NOMO-1 (cell line): ENCODE data around the gene FKTN.
"Not testable (repeated sequence)": the region's sequence is repeated elsewhere in the genome, so short reads cannot be mapped to it uniquely, and the experiment has no call there.

ENCODE experiments used
- DNase-seq, 2 experiments: peaks; one replicate each; lab custom pipeline; 2025; ENCODE audit not compliant: unreplicated experiment in 2 of 2; lab: John Stamatoyannopoulos, UW

The FKTN gene

GRCh38 chr9:105557804-105558610 is at the start of gene FKTN:
TSS of gene FKTN (plus strand) at chr9:105558131. CDS start at chr9:105575033, 16,902 bp downstream.
- DNase-seq = peak; percentile 69 to 72

GRCh38 chr9:105508530-105508929 is 49.4 kb upstream of the FKTN start:
- no peak for DNase-seq

- DNase-seq = peak in 1 of 2 experiments; percentile 30
Observed at GRCh38 chr9:105510024-105510423, 47.9 kb upstream of the FKTN start.

DNA sequence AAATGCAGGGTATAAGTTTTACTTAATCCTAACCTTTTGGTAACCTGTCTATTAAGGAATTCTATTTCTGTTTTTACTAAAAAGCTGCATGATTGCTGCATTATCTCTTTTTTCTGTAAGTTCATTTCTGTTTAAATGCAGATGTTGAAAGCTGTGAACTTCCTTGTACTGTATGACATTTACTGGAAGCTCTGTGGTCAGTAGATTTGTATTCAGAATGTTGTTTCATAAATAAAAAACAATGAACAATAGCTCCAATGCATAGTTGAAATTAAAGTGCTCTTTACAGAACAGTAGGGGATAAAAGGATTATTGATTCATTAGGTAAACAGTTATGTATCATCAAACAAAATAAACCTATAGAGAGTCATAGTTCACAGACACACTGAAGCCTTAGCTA is 46.5 kb upstream of the FKTN start:
- DNase-seq = peak in 1 of 2 experiments; percentile 34

- no peak for DNase-seq
Observed at GRCh38 chr9:105515811-105516413, 42.0 kb upstream of the FKTN start.

DNA sequence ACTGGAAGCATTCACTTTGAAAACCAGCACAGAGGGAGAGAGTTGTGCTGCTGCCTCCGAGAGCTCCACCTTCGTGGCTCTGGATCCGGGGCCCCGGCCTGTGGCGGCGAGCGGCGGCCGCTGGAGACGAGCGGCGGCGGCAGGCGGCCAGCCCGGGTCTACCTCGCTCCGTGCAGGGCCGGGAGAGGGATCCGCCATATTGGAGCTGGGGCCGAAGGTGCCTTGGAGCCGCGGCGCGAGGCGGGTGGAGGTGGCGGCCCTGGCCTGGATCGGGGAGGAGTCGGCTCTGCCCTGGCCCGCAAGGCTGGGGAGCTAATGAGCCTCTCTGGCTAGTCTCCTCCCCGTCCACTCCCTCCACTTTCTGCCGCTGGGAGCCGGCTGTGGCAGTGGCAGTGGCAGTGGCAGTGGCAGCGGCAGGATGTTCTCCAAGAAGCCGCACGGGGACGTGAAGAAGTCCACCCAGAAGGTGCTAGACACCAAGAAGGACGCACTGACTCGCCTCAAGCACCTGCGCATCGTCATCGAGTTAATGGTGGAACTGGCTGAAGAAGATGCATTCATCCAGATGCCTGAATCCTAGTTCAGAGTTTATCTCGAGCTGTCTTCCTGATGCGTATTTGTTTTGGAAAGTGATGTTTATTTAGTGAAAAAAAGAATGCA is 38.1 kb upstream of the FKTN start:
- not testable (repeated sequence) for DNase-seq

DNA sequence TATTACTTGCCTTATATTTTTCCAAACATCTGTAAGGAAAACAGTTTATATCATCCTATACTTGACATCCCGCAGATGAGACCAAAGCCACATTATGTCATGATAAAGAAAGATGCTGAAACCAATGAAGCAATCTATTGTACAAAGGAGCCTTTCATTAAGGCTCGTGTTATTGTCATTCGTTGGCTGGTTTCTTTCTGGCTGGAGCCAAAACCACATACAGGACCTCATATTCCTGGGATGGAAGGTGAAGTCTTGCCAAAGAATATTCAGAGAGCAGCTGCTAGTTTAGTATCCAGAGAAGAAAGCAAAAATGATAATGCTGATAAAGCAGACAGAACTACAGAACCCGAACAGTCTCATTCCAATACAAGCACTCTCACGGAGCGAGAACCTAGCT is 36.9 kb upstream of the FKTN start:
- not testable (repeated sequence) for DNase-seq

DNA sequence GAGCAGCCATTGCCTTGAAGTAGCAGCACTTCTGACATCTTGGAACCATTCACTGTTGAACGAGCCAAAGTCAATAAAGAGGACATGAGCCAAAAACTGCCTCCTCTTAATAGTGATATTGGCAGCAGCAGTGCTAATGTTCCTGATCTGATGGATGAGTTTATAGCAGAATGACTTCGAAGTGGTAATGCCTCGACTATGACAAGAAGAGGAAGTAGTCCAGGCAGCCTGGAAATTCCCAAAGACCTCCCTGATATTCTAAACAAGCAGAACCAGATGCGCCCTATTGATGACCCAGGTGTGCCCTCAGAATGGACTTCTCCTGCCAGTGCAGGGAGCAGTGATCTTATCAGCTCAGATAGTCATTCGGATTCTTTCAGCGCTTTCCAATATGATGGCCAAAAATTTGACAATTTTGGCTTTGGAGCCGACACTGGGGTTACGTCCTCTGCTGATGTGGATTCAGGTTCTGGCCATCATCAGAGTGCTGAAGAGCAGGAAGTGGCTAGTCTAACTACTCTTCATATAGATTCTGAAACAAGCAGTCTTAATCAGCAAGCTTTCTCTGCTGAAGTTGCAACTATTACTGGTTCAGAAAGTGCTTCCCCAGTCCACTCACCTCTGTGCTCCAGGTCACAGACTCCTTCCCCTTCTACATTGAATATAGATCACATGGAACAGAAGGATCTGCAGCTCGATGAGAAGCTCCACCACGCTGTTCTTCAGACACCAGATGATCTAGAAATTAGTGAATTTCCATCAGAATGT is 35.1 kb upstream of the FKTN start:
- DNase-seq = not testable (repeated sequence)

DNA sequence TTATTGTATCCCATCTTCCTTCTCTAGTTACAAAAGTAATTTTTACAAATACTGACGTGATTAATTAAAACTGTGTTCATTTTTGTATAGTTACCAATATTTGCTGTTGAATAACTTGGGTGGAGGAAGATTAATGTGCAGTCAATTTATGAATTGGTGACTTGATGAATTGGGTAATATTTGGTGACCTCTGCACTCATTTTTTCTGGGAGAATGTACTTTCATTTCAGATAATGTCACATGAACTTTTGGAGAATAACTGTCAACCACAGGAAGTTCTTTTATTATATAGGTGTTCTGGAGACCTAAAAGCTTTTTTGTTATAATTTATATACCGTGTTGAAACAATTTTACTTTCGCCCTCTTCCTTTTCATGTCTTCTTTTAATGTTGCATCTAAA is 26.4 kb upstream of the FKTN start:
- peak in 1 of 2 experiments; percentile 12 for DNase-seq

- no peak for DNase-seq
Observed at GRCh38 chr9:105535920-105536668, 21.8 kb upstream of the FKTN start.

GRCh38 chr9:105539452-105539851 is 18.5 kb upstream of the FKTN start:
- no peak for DNase-seq

GRCh38 chr9:105541838-105542237 is 16.1 kb upstream of the FKTN start:
- no peak for DNase-seq

GRCh38 chr9:105554042-105554441 is 3.9 kb upstream of the FKTN start:
- DNase-seq = no peak

- no peak for DNase-seq
Observed at GRCh38 chr9:105572455-105572854, 14.5 kb downstream of the FKTN start.

- not testable (repeated sequence) for DNase-seq
Observed at GRCh38 chr9:105579952-105580351, 22.0 kb downstream of the FKTN start.

DNA sequence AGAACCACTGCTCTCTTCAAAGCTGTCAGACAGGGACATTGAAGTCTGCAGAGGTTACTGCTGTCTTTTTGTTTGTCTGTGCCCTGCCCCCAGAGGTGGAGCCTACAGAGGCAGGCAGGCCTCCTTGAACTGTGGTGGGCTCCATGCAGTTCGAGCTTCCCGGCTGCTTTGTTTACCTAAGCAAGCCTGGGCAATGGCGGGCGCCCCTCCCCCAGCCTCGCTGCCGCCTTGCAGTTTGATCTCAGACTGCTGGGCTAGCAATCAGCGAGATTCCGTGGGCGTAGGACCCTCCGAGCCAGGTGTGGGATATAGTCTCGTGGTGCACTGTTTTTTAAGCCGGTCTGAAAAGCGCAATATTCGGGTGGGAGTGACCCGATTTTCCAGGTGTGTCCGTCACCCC is 23.6 kb downstream of the FKTN start:
- DNase-seq = not testable (repeated sequence)

DNA sequence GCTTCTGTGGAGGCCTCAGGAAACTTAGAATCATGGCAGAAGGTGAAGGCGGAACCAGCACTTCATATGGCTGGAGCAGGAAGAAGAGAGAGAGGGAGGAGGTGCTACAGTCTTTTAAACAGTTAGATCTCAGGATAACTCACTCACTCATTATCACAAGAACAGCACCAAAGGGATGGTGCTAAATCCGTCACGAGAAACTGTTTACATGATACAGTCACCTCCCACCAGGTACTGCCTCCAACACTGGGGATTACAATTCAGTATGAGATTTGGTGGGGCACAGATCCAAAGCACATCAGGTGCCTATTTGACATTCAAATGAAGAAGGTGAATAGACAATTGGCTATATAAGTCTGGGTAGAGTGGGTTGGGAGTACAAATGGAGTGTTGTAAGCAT is 35.2 kb downstream of the FKTN start:
- DNase-seq = no peak

GRCh38 chr9:105608721-105609598 is 51.0 kb downstream of the FKTN start:
- peak in 1 of 2 experiments; percentile 76 for DNase-seq

- no peak for DNase-seq
Observed at GRCh38 chr9:105621001-105621400, 63.1 kb downstream of the FKTN start.
